GM23338 (cell line): ENCODE results near the gene NACAD. TPM values are rescaled to one million over a fixed set of nuclear protein-coding genes. Genes with fewer than 3 reads are reported as not detected.

Experiments used
- ATAC-seq: fragments of 200-7000 bp; cut with Tn5 transposase; 3 replicates; pipeline ENCODE4 v1.9.1; 2020
- DNase-seq: peaks from one replicate; pipeline ENCODE4 v3.0.0-alpha.2; 2015; ENCODE audit warnings: low spot score
- H2AFZ ChIP-seq: fragments of 200-600 bp; sonication (generic); 2 replicates; pipeline ENCODE4 v1.8.0; 2016; ENCODE audit warnings: antibody characterized with exemption, mild to moderate bottlenecking, moderate library complexity
- H3F3A ChIP-seq: fragments of 200-600 bp; sonication (generic); replicated peaks from 2 replicates; pipeline ENCODE4 v1.8.0; 2017; ENCODE audit warnings: antibody characterized with exemption, mixed run types, low read depth
- H3K27ac ChIP-seq: fragments of 200-600 bp; sonication (generic); 2 replicates; pipeline ENCODE4 v1.6.1; 2016; ENCODE audit warnings: low read depth
- H3K27me3 ChIP-seq: fragments of 200-600 bp; sonication (generic); 2 replicates; pipeline ENCODE4 v1.8.0; 2016; ENCODE audit warnings: mild to moderate bottlenecking, mixed run types, moderate library complexity; ENCODE audit not compliant: insufficient read depth
- H3K36me3 ChIP-seq: fragments of 200-600 bp; sonication (generic); 2 replicates; pipeline ENCODE4 v1.8.0; 2016; ENCODE audit warnings: mild to moderate bottlenecking; ENCODE audit not compliant: insufficient read depth
- H3K4me1 ChIP-seq: fragments of 200-600 bp; sonication (generic); 2 replicates; pipeline ENCODE4 v1.8.0; 2016; ENCODE audit warnings: mild to moderate bottlenecking, moderate library complexity; ENCODE audit not compliant: insufficient read depth
- H3K4me2 ChIP-seq: fragments of 200-600 bp; sonication (generic); 2 replicates; pipeline ENCODE4 v1.7.1; 2017; ENCODE audit warnings: mixed run types
- H3K4me3 ChIP-seq: fragments of 200-600 bp; sonication (generic); 2 replicates; pipeline ENCODE4 v1.6.1; 2016; ENCODE audit warnings: mixed run types
- H3K79me2 ChIP-seq: fragments of 200-600 bp; sonication (generic); replicated peaks from 2 replicates; pipeline ENCODE4 v1.8.0; 2017; ENCODE audit warnings: mild to moderate bottlenecking; ENCODE audit not compliant: insufficient read depth
- H3K9me2 ChIP-seq: fragments of 200-600 bp; sonication (generic); 2 replicates; pipeline ENCODE4 v1.8.0; 2017; ENCODE audit not compliant: insufficient read depth
- H4K20me1 ChIP-seq: fragments of 200-600 bp; sonication (generic); replicated peaks from 2 replicates; pipeline ENCODE4 v1.8.0; 2017; ENCODE audit warnings: mild to moderate bottlenecking; ENCODE audit not compliant: insufficient read depth
- H3K27ac Mint-ChIP-seq: 2 replicates; pipeline ENCODE4 v1.8.0; 2020; ENCODE audit warnings: inconsistent platforms, mild to moderate bottlenecking, moderate library complexity, mixed read lengths
- H3K27me3 Mint-ChIP-seq: 3 replicates; pipeline ENCODE4 v1.8.0; 2022; ENCODE audit warnings: low read depth, mild to moderate bottlenecking, moderate library complexity, mixed read lengths, inconsistent platforms; ENCODE audit not compliant: insufficient read depth, poor library complexity
- H3K36me3 Mint-ChIP-seq: 3 replicates; pipeline ENCODE4 v1.8.0; 2021; ENCODE audit warnings: low read depth, mild to moderate bottlenecking, inconsistent platforms, moderate library complexity, mixed read lengths
- H3K4me1 Mint-ChIP-seq: 3 replicates; pipeline ENCODE4 v1.8.0; 2020; ENCODE audit warnings: mild to moderate bottlenecking, inconsistent platforms, mixed read lengths
- H3K4me3 Mint-ChIP-seq: 3 replicates; pipeline ENCODE4 v1.8.0; 2021; ENCODE audit warnings: moderate library complexity, mild to moderate bottlenecking, inconsistent platforms, mixed read lengths
- H3K9me3 Mint-ChIP-seq: 3 replicates; pipeline ENCODE4 v1.8.0; 2020; ENCODE audit warnings: moderate library complexity, mild to moderate bottlenecking, inconsistent platforms, mixed read lengths
- CREB1 ChIP-seq: fragments of 250-450 bp; sonication (Bioruptor Pico); IDR thresholded peaks from 2 replicates; pipeline ENCODE4 v1.5.0; 2020; ENCODE audit warnings: low read depth, mild to moderate bottlenecking, moderate library complexity
- EZH2 ChIP-seq: fragments of 200-600 bp; sonication (generic); IDR thresholded peaks from one replicate; pipeline ENCODE4 v1.8.0; 2017; ENCODE audit warnings: antibody characterized with exemption, mild to moderate bottlenecking, low read depth; ENCODE audit not compliant: unreplicated experiment
- EZH2phosphoT487 ChIP-seq: fragments of 200-600 bp; sonication (generic); IDR thresholded peaks from one replicate; pipeline ENCODE4 v1.8.1; 2018; ENCODE audit warnings: antibody characterized with exemption; ENCODE audit not compliant: unreplicated experiment
- JUNB ChIP-seq: IDR thresholded peaks from one replicate; pipeline ENCODE4 v1.6.1; 2016; ENCODE audit warnings: antibody characterized with exemption; ENCODE audit not compliant: unreplicated experiment
- NANOG ChIP-seq: IDR thresholded peaks from 2 replicates; pipeline ENCODE4 v1.6.1; 2016; ENCODE audit warnings: antibody characterized with exemption, borderline replicate concordance
- POLR2AphosphoS5 ChIP-seq: IDR thresholded peaks from 2 replicates; pipeline ENCODE4 v1.6.1; 2016; ENCODE audit warnings: antibody characterized with exemption, low read depth
- REST ChIP-seq: IDR thresholded peaks from one replicate; pipeline ENCODE4 v1.6.1; 2018; ENCODE audit warnings: antibody characterized with exemption; ENCODE audit not compliant: unreplicated experiment
- STAT1 ChIP-seq: IDR thresholded peaks from one replicate; pipeline ENCODE4 v1.6.1; 2016; ENCODE audit warnings: antibody characterized with exemption; ENCODE audit not compliant: unreplicated experiment
- ZNF114 ChIP-seq: fragments of 250-450 bp; sonication (Bioruptor Pico); IDR thresholded peaks from 2 replicates; pipeline ENCODE4 v1.5.0; 2020; ENCODE audit warnings: mild to moderate bottlenecking, moderate library complexity
- ZNF331 ChIP-seq: fragments of 250-450 bp; sonication (Bioruptor Pico); IDR thresholded peaks from 2 replicates; pipeline ENCODE4 v1.5.0; 2020; ENCODE audit warnings: low read depth, mild to moderate bottlenecking, moderate library complexity
- polyA plus RNA-seq: library from polyadenylated mRNA; unstranded; fragments of >200 nt; fragmentation: Nextera tagmentation; extraction: Ambion mirVana; gene quantifications from 2 replicates; pipeline ENCODE4 v1.2.1, GENCODE V29; 2016
- total RNA-seq: library from RNA; depleted of rRNA; stranded (reverse); fragments of >200 nt; shearing (Covaris generic); gene quantifications from 2 replicates; pipeline ENCODE4 v1.2.3, GENCODE V29; 2014
- TF ChIP-seq, protein P1 (sequence below): fragments of 250-450 bp; sonication (Bioruptor Pico); IDR thresholded peaks from 2 replicates; pipeline ENCODE4 v1.5.0; 2020; ENCODE audit warnings: mild to moderate bottlenecking, moderate library complexity
- TF ChIP-seq, protein P2 (sequence below): IDR thresholded peaks from 2 replicates; pipeline ENCODE4 v1.6.1; 2016; ENCODE audit warnings: antibody characterized with exemption
- TF ChIP-seq, protein P3 (sequence below), 2 experiments: fragments of 200-600 bp in 1 of 2; sonication (generic) in 1 of 2; conservative IDR thresholded peaks; 2 replicates each; pipeline versions ENCODE4 v1.5.1 to v1.6.1; 2016 to 2017; ENCODE audit warnings: antibody characterized with exemption in 2 of 2, low read depth in 2 of 2, mild to moderate bottlenecking in 2 of 2, moderate library complexity in 1 of 2

Gene NACAD
- total and polyA plus RNA-seq, 2 experiments from 2014 or later: 6.1 to 11.2 TPM

DNA sequence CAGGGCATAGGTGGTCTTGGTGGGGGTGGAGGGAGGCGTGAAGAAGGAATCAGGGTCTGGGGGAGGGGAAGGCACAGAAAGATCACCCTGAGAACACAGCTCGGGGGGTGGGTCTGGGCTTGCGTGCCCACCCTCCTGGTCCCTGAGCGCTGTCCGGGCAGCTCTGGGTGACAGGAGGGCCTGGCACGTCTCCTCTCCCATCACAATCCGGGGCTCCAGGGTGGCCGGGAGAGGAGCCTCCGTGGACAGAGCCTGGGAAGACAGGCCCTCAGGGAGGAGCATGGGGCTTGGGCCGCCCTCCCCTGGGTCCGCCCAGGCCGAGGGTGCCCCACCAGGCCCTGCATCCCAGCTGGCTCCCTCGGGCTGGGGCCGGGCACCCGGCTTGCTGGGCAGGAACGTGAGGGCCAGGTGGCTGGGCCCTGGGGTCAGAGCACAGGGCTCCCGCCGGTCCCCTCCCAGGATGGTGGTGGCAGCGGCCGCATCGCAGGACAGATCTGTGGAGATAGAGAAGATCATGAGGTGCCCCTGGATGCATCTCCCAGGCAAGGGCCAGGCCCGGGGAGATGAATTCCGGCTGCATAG is 3.1 kb downstream of the NACAD start:
- Histone ChIP-seq H3K27ac (no peak overlapping the region), H3F3A (0 out of 2 replicates have a peak, but pooled peaks cover 6% of the 10 kb centered on the region), H3K4me3 (no peak overlapping the region), H3K4me2 (no peak overlapping the region), H3K4me1 (no peaks in the 10 kb centered on the region), H3K36me3 (no peaks in the 10 kb centered on the region), H3K79me2 (no peaks in the 10 kb centered on the region), H2AFZ (no peak overlapping the region), H3K27me3 (0 out of 2 replicates have a peak, but pooled peaks cover 6% of the 10 kb centered on the region), H3K9me2 (no peaks in the 10 kb centered on the region), H4K20me1 (no peaks in the 10 kb centered on the region)
- Mint-ChIP-seq H3K4me3 (no peak overlapping the region), H3K4me1 (no peaks in the 10 kb centered on the region), H3K27ac (no peak overlapping the region), H3K9me3 (no peaks in the 10 kb centered on the region; the same call in 2 of the 3 replicates), H3K36me3 (no peaks in the 10 kb centered on the region), H3K27me3 (peaks cover 24% of the 10 kb centered on the region)
- no peak for ATAC-seq
- DNase-seq: no peak
- TF ChIP-seq REST: no peak
- no peak for TF ChIP-seq EZH2phosphoT487
- TF ChIP-seq ZNF114 (CRISPR knock-in tag): no peak
- TF ChIP-seq, protein P1, sequence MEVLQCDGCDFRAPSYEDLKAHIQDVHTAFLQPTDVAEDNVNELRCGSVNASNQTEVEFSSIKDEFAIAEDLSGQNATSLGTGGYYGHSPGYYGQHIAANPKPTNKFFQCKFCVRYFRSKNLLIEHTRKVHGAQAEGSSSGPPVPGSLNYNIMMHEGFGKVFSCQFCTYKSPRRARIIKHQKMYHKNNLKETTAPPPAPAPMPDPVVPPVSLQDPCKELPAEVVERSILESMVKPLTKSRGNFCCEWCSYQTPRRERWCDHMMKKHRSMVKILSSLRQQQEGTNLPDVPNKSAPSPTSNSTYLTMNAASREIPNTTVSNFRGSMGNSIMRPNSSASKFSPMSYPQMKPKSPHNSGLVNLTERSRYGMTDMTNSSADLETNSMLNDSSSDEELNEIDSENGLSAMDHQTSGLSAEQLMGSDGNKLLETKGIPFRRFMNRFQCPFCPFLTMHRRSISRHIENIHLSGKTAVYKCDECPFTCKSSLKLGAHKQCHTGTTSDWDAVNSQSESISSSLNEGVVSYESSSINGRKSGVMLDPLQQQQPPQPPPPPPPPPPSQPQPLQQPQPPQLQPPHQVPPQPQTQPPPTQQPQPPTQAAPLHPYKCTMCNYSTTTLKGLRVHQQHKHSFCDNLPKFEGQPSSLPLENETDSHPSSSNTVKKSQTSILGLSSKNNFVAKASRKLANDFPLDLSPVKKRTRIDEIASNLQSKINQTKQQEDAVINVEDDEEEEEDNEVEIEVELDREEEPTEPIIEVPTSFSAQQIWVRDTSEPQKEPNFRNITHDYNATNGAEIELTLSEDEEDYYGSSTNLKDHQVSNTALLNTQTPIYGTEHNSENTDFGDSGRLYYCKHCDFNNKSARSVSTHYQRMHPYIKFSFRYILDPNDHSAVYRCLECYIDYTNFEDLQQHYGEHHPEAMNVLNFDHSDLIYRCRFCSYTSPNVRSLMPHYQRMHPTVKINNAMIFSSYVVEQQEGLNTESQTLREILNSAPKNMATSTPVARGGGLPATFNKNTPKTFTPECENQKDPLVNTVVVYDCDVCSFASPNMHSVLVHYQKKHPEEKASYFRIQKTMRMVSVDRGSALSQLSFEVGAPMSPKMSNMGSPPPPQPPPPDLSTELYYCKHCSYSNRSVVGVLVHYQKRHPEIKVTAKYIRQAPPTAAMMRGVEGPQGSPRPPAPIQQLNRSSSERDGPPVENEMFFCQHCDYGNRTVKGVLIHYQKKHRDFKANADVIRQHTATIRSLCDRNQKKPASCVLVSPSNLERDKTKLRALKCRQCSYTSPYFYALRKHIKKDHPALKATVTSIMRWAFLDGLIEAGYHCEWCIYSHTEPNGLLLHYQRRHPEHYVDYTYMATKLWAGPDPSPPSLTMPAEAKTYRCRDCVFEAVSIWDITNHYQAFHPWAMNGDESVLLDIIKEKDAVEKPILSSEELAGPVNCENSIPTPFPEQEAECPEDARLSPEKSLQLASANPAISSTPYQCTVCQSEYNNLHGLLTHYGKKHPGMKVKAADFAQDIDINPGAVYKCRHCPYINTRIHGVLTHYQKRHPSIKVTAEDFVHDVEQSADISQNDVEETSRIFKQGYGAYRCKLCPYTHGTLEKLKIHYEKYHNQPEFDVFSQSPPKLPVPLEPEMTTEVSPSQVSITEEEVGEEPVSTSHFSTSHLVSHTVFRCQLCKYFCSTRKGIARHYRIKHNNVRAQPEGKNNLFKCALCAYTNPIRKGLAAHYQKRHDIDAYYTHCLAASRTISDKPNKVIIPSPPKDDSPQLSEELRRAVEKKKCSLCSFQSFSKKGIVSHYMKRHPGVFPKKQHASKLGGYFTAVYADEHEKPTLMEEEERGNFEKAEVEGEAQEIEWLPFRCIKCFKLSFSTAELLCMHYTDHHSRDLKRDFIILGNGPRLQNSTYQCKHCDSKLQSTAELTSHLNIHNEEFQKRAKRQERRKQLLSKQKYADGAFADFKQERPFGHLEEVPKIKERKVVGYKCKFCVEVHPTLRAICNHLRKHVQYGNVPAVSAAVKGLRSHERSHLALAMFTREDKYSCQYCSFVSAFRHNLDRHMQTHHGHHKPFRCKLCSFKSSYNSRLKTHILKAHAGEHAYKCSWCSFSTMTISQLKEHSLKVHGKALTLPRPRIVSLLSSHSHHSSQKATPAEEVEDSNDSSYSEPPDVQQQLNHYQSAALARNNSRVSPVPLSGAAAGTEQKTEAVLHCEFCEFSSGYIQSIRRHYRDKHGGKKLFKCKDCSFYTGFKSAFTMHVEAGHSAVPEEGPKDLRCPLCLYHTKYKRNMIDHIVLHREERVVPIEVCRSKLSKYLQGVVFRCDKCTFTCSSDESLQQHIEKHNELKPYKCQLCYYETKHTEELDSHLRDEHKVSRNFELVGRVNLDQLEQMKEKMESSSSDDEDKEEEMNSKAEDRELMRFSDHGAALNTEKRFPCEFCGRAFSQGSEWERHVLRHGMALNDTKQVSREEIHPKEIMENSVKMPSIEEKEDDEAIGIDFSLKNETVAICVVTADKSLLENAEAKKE (CRISPR knock-in tag): no peak
- no peak for TF ChIP-seq ZNF331 (CRISPR knock-in tag)
- TF ChIP-seq, protein P2, sequence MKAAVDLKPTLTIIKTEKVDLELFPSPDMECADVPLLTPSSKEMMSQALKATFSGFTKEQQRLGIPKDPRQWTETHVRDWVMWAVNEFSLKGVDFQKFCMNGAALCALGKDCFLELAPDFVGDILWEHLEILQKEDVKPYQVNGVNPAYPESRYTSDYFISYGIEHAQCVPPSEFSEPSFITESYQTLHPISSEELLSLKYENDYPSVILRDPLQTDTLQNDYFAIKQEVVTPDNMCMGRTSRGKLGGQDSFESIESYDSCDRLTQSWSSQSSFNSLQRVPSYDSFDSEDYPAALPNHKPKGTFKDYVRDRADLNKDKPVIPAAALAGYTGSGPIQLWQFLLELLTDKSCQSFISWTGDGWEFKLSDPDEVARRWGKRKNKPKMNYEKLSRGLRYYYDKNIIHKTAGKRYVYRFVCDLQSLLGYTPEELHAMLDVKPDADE: no peak
- TF ChIP-seq, protein P3, sequence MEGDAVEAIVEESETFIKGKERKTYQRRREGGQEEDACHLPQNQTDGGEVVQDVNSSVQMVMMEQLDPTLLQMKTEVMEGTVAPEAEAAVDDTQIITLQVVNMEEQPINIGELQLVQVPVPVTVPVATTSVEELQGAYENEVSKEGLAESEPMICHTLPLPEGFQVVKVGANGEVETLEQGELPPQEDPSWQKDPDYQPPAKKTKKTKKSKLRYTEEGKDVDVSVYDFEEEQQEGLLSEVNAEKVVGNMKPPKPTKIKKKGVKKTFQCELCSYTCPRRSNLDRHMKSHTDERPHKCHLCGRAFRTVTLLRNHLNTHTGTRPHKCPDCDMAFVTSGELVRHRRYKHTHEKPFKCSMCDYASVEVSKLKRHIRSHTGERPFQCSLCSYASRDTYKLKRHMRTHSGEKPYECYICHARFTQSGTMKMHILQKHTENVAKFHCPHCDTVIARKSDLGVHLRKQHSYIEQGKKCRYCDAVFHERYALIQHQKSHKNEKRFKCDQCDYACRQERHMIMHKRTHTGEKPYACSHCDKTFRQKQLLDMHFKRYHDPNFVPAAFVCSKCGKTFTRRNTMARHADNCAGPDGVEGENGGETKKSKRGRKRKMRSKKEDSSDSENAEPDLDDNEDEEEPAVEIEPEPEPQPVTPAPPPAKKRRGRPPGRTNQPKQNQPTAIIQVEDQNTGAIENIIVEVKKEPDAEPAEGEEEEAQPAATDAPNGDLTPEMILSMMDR (conservative IDR thresholded peaks at IDR 0.05; ENCODE audit: low read depth in 2 of 2): no peak
- no peak for TF ChIP-seq NANOG
- no peak for TF ChIP-seq EZH2
- TF ChIP-seq STAT1: no peak
- no peak for TF ChIP-seq JUNB
- TF ChIP-seq POLR2AphosphoS5: no peak
- TF ChIP-seq CREB1 (CRISPR knock-in tag): no peak
